GM18502 (cell line): ENCODE results near the gene SMAD7.

Experiments used
- ATAC-seq: cut with Tn5 transposase; IDR thresholded peaks from one replicate; pipeline ENCODE4 v1.9.1; 2021; ENCODE audit warnings: mild to moderate bottlenecking; ENCODE audit not compliant: unreplicated experiment, poor library complexity

SMAD7 gene

DNA sequence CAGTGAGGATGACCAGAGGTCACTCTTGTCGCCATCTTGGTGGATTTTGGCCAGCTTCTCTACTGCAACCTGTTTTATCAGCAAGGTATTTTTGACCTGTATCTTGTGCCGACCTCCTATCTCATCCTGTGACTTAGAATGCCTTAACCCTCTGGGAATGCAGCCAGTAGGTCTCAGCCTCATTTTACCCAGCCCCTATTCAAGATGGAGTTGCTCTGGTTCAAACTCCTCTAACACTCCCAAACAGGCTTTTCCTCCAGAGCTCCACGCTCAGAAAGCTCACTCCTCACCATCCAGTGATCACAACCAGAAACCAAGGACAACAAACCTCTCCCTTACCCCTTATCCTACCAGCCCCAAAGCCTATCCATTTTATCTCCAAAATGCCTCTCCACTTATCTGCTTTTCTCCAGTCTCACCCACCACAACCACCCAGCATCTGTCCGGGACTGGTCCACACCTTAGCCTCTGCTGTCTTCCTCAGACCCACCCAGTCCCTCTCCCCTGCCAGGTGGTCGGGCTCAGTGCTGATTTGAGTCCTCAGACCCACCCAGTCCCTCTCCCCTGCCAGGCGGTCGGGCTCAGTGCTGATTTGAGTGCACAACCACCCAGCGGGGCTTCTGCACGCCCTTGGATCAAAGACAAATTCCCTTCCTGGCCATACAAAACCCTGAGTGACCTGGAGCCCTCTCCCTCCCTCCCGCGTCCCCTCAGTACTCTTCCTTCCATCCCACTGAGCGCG is 11.7 kb upstream of the SMAD7 start:
- ATAC-seq, result no peak

GRCh38 chr18:48961547-48961946 is 10.8 kb upstream of the SMAD7 start:
- ATAC-seq, result no peak

DNA sequence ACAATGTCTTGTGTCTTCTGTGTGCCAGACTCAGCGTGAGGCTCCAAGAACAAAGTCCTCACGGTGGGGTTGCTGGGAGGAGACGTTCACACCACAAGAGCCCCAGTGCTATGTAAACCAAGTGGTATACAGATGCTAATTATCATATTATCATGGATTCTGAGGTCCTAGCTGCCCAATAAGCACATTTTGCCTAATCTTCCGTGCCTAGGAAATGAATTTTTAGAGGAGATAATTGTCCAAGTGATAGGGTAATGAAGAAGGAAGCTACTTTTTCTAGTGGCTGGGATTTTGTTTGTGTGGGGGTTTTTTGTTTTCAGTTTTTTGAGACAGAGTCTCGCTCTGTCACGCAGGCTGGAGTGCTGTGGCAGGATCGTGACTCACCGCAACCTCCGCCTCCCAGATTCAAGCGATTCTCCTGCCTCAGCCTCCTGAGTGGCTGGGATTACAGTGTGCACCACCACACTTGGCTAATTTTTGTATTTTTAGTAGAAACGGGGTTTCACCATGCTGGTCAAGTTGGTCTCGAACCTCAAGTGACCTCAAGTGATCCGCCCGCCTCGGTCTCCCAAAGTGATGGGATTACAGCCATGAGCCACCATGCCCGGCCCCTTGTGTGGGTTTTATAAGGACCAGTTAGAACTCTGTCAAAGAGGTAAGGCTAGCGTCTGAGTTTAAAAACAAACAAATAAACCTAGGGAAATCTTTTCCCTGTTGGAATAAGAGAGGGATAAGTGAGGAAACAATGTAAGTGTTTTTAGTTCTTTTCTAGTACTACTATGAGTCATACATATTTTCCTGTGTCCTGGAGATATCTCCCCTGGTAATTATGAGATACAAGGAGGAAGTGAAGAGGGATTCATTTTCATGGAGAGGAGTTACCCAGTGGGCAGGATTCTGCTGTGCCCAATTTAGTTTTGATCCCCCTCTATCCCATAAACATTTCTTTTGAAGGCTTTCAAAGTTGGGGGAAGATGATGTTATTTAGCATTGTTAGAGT is 9.5 kb upstream of the SMAD7 start:
- no peak for ATAC-seq

- no peak for ATAC-seq
Observed at GRCh38 chr18:48959551-48959920, 8.8 kb upstream of the SMAD7 start.

GRCh38 chr18:48958951-48959350 is 8.2 kb upstream of the SMAD7 start:
- no peak for ATAC-seq

GRCh38 chr18:48957616-48958015 is 6.9 kb upstream of the SMAD7 start:
- no peak for ATAC-seq

- ATAC-seq, result no peak
Observed at GRCh38 chr18:48957136-48957535, 6.4 kb upstream of the SMAD7 start.

GRCh38 chr18:48956356-48956755 is 5.6 kb upstream of the SMAD7 start:
- ATAC-seq, result no peak

GRCh38 chr18:48955830-48956261 is 5.1 kb upstream of the SMAD7 start:
- no peak for ATAC-seq

GRCh38 chr18:48954886-48955819 is 4.4 kb upstream of the SMAD7 start:
- no peak for ATAC-seq

GRCh38 chr18:48953104-48953706 is 2.4 kb upstream of the SMAD7 start:
- ATAC-seq, result peak; percentile 1

DNA sequence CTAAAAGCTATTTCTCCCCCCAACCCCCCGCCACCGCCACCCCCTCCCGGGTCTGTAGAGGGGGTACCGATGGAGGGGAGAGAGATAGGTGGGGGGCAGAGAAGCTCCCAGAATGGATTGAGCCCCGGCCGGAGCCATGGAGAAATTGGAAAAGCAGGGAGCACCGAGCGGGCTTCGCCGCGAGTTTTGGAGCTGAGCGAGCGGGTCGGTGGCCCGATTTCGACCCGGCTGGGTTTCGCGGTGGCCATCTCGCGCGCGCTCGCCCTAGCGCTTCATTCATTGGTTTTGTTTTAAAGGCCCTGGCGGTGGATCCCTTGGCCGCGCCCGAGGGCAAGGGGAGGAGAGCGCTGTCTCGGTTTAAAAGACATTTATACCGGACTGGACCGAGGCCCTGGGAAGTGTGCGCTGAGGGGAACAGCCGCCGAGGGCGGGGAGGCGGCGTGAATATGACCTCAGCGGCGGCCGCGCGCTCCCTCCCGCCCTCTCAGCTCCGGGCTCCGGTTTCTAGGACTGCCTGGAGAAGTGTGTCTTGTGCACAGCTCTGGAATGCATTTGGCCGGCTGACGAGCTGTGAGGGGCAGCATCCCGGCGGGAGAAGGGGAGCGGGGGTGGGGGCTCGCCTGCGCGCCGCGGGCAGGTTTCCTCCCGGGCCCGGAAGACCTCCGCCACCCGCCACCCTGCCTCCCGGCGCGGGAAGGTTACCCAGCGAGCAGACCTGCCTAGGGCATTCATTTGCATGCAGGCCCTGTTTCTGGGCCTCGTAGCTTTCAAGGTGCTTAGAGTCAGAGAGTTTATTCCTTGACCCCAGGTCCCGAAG is 1.7 kb upstream of the SMAD7 start:
- ATAC-seq, result peak; percentile 42

DNA sequence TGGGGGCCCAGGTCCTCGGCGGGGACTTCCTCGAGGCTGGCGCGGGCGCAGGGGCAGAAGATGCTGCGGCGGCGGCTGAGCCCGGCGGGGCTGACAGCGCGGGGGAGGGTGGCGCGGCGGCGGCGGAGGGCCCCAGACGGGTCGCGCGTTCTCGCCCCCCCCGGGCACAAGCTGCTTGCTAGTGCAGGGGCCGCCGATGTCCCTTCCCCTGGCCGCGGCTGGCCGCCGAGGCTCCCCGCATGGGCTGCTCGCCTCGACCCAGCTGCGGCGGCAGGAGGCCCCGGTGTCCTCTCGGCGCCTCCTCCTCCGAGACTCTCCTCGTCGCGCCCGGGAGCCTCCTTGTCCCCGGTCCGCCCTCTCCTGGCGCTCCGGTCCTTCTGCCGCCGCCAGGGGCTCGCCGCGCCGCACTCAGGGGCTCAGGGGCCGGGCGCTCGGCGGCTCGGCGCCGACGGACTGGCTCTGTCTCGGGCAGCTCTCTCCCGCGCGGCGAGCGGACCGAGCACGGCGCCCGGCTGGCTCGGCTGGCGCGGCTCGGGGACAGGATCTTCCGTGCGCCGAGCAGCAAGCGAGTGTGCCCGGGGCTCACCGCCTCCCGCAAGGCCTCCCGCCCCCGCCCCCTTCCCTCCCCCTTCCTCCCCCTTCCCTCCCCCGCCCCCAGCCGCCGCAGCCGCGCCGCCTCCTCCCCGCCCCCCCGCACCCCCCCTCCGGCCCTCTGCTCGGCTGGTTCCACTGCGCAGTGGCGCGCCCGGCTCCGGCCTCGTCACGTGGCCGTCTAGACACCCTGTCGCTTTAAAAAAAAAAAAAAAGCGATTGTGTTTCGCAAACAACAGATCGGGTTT is 902 bp upstream of the SMAD7 start:
- ATAC-seq, result peak; percentile 41

GRCh38 chr18:48949606-48950535 is 894 bp downstream of the SMAD7 start:
- no peak for ATAC-seq

DNA sequence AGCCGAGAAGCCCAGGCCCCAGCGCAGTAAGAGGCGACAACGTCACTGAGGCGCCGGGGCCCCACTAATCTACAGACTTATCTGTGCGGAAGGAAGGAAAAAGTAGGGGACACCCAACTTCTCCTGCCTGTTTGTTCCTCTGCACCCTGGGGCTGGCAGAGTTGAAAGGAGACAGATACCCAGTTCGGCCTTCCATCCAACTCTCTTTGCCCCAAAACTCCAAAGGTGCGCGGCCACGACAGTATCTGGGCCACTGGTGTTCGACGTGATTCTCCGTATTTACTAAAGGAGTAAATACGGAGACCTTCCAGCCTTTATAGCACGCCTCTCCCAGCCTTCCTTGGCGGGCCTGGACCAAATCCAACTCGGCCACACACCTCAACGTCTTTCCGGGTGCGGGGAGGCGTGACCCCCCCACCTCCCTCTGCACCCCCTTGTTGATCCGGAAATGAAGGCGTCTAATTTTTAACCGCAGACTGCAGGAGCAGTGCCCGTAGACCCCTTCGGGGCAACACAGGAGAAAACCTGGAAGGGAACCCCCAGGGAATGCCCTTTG is 1.6 kb downstream of the SMAD7 start:
- no peak for ATAC-seq

DNA sequence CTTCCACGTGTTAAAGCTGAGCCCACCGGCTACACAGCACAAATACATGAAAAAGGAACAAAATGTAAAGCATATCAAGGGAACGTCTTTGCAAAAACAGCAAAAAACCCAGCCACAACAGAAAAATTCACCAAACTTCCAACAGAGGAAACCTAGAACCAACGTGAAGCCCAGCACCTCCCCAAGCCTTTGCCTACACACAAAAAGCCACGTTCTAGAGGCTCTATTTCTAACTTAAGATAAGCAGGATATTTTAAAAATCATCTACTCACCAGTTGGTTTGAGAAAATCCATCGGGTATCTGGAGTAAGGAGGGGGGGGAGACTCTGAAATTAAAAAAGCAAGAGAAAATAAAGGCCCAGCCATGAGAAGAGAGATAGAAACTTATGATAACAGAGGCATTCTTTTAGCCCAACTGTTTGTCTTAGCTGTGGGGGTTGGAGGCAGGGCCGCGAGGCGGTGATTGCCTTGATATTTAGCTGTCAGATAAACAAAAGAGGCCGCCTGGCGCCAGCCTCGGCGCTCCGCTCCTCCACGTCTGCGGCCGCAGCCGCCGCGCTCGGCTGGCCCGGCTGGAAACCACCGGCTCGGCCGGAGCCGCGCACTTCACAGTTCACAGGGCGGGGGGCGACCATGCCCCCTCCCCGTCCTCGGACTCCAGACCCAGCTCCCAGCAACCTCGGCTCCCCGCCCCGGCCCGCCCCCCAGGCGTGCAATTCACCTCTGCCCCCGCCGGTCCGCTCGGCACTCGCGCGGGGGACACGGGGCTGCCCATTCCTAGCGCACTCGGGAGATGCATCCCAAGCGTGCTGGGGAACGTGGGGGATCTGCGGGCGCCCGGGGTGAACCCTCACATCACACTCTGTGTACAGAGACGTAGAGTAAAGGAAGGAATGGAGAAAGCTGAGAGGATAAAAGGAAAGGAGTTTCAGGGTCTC is 2.4 kb downstream of the SMAD7 start:
- no peak for ATAC-seq
